ENCODE data around the gene FAM221B.

The FAM221B gene

DNA sequence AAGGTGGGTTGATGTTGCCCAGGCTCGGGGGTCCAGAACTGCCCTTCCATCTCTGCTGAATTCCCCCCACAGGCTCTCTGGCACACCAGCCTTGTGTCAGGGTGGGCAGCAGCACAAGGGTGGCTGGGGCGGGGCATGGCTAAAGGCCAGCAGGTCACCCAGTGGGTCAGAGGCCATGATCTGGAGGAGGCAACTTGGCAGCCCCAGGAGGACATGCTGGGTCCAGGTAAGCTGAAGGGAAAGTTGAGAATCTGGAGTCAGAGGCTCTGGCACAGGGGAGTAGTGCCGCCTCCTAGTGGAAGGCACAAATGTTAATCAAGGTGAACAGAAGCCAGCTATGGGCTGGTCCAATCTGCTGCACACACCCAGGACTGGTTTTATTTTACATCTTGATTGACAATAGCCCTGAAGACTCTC lies 6.7 kb upstream of the FAM221B start:
- ATAC-seq, result peak; percentile 67
- TF ChIP-seq, protein P1, sequence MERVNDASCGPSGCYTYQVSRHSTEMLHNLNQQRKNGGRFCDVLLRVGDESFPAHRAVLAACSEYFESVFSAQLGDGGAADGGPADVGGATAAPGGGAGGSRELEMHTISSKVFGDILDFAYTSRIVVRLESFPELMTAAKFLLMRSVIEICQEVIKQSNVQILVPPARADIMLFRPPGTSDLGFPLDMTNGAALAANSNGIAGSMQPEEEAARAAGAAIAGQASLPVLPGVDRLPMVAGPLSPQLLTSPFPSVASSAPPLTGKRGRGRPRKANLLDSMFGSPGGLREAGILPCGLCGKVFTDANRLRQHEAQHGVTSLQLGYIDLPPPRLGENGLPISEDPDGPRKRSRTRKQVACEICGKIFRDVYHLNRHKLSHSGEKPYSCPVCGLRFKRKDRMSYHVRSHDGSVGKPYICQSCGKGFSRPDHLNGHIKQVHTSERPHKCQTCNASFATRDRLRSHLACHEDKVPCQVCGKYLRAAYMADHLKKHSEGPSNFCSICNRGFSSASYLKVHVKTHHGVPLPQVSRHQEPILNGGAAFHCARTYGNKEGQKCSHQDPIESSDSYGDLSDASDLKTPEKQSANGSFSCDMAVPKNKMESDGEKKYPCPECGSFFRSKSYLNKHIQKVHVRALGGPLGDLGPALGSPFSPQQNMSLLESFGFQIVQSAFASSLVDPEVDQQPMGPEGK (CRISPR knock-in tag; IDR thresholded peaks at IDR 0.05; ENCODE audit: borderline replicate concordance), result no peak
- TF ChIP-seq TOX (CRISPR knock-in tag; IDR thresholded peaks at IDR 0.05; ENCODE audit: borderline replicate concordance) (no peak), ZFP30 (CRISPR knock-in tag; IDR thresholded peaks at IDR 0.05) (no peak), CSDC2 (CRISPR knock-in tag; IDR thresholded peaks at IDR 0.05) (no peak), SNAI2 (CRISPR knock-in tag; IDR thresholded peaks at IDR 0.05) (no peak), ZFP3 (CRISPR knock-in tag; IDR thresholded peaks at IDR 0.05) (no peak), ISL1 (CRISPR knock-in tag; IDR thresholded peaks at IDR 0.05) (no peak), RARB (CRISPR knock-in tag; IDR thresholded peaks at IDR 0.05) (no peak), ZC3H10 (CRISPR knock-in tag; IDR thresholded peaks at IDR 0.05) (no peak), BACH2 (CRISPR knock-in tag; IDR thresholded peaks at IDR 0.05; ENCODE audit: borderline replicate concordance) (no peak), OSR1 (CRISPR knock-in tag; IDR thresholded peaks at IDR 0.05) (no peak), ESRRG (CRISPR knock-in tag; IDR thresholded peaks at IDR 0.05) (no peak), ARNTL (CRISPR knock-in tag; IDR thresholded peaks at IDR 0.05; ENCODE audit: borderline replicate concordance, low read depth) (no peak)
- TF ChIP-seq, protein P2, sequence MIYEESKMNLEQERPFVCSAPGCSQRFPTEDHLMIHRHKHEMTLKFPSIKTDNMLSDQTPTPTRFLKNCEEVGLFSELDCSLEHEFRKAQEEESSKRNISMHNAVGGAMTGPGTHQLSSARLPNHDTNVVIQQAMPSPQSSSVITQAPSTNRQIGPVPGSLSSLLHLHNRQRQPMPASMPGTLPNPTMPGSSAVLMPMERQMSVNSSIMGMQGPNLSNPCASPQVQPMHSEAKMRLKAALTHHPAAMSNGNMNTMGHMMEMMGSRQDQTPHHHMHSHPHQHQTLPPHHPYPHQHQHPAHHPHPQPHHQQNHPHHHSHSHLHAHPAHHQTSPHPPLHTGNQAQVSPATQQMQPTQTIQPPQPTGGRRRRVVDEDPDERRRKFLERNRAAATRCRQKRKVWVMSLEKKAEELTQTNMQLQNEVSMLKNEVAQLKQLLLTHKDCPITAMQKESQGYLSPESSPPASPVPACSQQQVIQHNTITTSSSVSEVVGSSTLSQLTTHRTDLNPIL (CRISPR knock-in tag; IDR thresholded peaks at IDR 0.05; ENCODE audit: low read depth), result no peak

DNA sequence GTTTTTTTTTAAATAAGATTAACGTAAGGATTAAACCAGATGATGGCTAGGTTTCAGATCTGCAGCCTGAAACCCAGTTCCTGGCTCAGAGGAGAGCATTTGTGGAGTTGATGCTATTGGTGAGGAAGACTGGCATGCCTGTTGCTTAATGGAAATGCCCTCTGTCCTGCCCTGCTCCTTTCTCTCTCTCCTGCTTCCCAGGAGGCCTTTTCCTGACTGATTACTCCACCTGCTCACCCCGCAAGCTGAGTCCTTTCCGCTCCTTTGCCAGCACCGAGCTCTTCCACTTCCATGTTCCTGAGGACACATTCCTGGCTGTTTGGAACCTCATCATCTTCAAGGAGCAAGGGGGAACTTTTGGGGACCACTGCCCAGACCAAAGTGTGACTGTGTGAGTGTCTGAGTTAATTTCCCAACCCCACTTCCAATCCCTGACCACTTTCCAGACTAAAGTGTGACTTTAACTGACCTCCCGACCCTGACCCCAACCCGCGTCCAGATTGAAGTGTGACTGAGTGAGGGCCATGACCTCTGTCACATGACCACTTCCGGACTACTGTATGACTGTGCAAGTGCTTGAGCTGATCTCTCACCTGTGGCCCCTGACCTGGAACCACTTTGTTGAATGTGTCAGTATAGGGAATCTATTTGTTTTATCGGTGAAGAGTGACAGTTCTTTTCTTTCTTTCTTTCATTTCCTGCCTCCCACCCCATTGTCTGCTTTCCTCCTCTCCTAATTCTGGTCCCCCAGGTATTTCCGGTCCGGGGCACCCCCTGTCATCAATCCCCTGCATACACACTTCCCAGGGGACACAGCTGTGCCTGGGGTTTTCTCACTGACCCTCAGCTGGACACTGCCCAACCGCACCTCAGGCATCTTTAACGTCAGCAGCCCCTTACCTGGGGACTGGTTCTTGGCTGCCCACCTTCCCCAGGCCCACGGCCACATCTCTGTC lies 6.0 kb upstream of the FAM221B start:
- no peak for ATAC-seq
- no peak for TF ChIP-seq OSR1 (CRISPR knock-in tag; IDR thresholded peaks at IDR 0.05)
- no peak for TF ChIP-seq ARNTL (CRISPR knock-in tag; IDR thresholded peaks at IDR 0.05; ENCODE audit: borderline replicate concordance, low read depth)
- TF ChIP-seq GLIS3 (CRISPR knock-in tag; IDR thresholded peaks at IDR 0.05), result no peak
- TF ChIP-seq RARB (CRISPR knock-in tag; IDR thresholded peaks at IDR 0.05), result no peak
- no peak for TF ChIP-seq CSDC2 (CRISPR knock-in tag; IDR thresholded peaks at IDR 0.05)
- no peak for TF ChIP-seq ZFP30 (CRISPR knock-in tag; IDR thresholded peaks at IDR 0.05)
- TF ChIP-seq SNAI2 (CRISPR knock-in tag; IDR thresholded peaks at IDR 0.05), result no peak
- no peak for TF ChIP-seq PPARA (CRISPR knock-in tag; IDR thresholded peaks at IDR 0.05; ENCODE audit: borderline replicate concordance)
- TF ChIP-seq ZNF70 (CRISPR knock-in tag; IDR thresholded peaks at IDR 0.05), result no peak
- TF ChIP-seq, protein P1 (CRISPR knock-in tag; IDR thresholded peaks at IDR 0.05; ENCODE audit: borderline replicate concordance), result no peak
- TF ChIP-seq TOX (CRISPR knock-in tag; IDR thresholded peaks at IDR 0.05; ENCODE audit: borderline replicate concordance), result no peak
- no peak for TF ChIP-seq TCF4 (CRISPR knock-in tag; IDR thresholded peaks at IDR 0.05; ENCODE audit: borderline replicate concordance)
- TF ChIP-seq ISL1 (CRISPR knock-in tag; IDR thresholded peaks at IDR 0.05), result no peak

DNA sequence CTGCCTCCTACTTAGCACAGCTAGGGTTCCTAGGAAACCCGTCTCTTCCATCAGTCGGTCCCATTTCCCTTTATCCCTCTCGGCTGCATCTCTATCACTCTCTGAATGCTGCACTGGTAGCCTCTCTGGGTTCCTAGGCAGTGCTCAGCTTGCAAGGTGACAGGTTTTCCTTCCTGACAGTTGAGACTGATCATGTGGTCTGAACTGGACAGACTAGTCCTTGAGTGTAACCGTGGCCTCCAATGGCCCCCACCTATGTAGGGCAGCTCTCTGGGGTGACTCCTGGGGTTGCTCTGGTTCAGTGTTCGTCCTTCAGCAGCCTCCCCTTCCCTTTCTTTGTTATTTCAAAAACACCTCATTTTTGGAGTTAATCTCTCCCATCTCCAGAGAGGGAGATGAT lies 4.3 kb upstream of the FAM221B start:
- no peak for TF ChIP-seq ZFP3 (CRISPR knock-in tag; IDR thresholded peaks at IDR 0.05)
- TF ChIP-seq, protein P3, sequence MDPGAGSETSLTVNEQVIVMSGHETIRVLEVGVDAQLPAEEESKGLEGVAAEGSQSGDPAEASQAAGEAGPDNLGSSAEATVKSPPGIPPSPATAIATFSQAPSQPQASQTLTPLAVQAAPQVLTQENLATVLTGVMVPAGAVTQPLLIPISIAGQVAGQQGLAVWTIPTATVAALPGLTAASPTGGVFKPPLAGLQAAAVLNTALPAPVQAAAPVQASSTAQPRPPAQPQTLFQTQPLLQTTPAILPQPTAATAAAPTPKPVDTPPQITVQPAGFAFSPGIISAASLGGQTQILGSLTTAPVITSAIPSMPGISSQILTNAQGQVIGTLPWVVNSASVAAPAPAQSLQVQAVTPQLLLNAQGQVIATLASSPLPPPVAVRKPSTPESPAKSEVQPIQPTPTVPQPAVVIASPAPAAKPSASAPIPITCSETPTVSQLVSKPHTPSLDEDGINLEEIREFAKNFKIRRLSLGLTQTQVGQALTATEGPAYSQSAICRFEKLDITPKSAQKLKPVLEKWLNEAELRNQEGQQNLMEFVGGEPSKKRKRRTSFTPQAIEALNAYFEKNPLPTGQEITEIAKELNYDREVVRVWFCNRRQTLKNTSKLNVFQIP (CRISPR knock-in tag; IDR thresholded peaks at IDR 0.05; ENCODE audit: borderline replicate concordance, low read depth), result no peak
- no peak for TF ChIP-seq TCF4 (CRISPR knock-in tag; IDR thresholded peaks at IDR 0.05; ENCODE audit: borderline replicate concordance)
- no peak for TF ChIP-seq CSDC2 (CRISPR knock-in tag; IDR thresholded peaks at IDR 0.05)
- TF ChIP-seq ARNTL (CRISPR knock-in tag; IDR thresholded peaks at IDR 0.05; ENCODE audit: borderline replicate concordance, low read depth), result no peak
- no peak for TF ChIP-seq TOX (CRISPR knock-in tag; IDR thresholded peaks at IDR 0.05; ENCODE audit: borderline replicate concordance)
- TF ChIP-seq ESRRG (CRISPR knock-in tag; IDR thresholded peaks at IDR 0.05), result no peak
- no peak for TF ChIP-seq ZNF565 (CRISPR knock-in tag; conservative IDR thresholded peaks at IDR 0.05; ENCODE audit: low read depth)
- TF ChIP-seq, protein P4, sequence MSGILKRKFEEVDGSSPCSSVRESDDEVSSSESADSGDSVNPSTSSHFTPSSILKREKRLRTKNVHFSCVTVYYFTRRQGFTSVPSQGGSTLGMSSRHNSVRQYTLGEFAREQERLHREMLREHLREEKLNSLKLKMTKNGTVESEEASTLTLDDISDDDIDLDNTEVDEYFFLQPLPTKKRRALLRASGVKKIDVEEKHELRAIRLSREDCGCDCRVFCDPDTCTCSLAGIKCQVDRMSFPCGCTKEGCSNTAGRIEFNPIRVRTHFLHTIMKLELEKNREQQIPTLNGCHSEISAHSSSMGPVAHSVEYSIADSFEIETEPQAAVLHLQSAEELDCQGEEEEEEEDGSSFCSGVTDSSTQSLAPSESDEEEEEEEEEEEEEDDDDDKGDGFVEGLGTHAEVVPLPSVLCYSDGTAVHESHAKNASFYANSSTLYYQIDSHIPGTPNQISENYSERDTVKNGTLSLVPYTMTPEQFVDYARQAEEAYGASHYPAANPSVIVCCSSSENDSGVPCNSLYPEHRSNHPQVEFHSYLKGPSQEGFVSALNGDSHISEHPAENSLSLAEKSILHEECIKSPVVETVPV (CRISPR knock-in tag; IDR thresholded peaks at IDR 0.05), result no peak
- TF ChIP-seq RARB (CRISPR knock-in tag; IDR thresholded peaks at IDR 0.05), result no peak
- ATAC-seq, result no peak

All from SK-N-SH treated with all-trans-retinoic acid at 6 μM for 48 hours (cell line).